GM18868 (cell line): Measurements from ENCODE around the gene FOXP1.

Experiments used
- ATAC-seq: cut with Tn5 transposase; IDR thresholded peaks from one replicate; pipeline ENCODE4 v1.9.1; 2021; ENCODE audit warnings: mild to moderate bottlenecking, moderate library complexity; ENCODE audit not compliant: unreplicated experiment

Gene FOXP1

GRCh38 chr3:71511446-71511845 lies 72.1 kb downstream of the FOXP1 start:
- ATAC-seq: no peak

- ATAC-seq: no peak
Measured at GRCh38 chr3:71511037-71511436, 72.5 kb downstream of the FOXP1 start.

GRCh38 chr3:71510510-71510909 lies 73.0 kb downstream of the FOXP1 start:
- ATAC-seq: no peak

GRCh38 chr3:71509066-71509465 lies 74.5 kb downstream of the FOXP1 start:
- no peak for ATAC-seq

- ATAC-seq: no peak
Measured at GRCh38 chr3:71505767-71506350, 77.7 kb downstream of the FOXP1 start.

GRCh38 chr3:71504250-71505036 lies 79.1 kb downstream of the FOXP1 start:
- ATAC-seq: no peak

- no peak for ATAC-seq
Measured at GRCh38 chr3:71503525-71504249, 79.8 kb downstream of the FOXP1 start.

- ATAC-seq: no peak
Measured at GRCh38 chr3:71502066-71502625, 81.4 kb downstream of the FOXP1 start.

GRCh38 chr3:71500696-71501095 lies 82.8 kb downstream of the FOXP1 start:
- no peak for ATAC-seq

GRCh38 chr3:71499227-71499876 lies 84.2 kb downstream of the FOXP1 start:
- no peak for ATAC-seq

GRCh38 chr3:71498543-71498942 lies 85.0 kb downstream of the FOXP1 start:
- no peak for ATAC-seq

- no peak for ATAC-seq
Measured at GRCh38 chr3:71497971-71498444, 85.5 kb downstream of the FOXP1 start.

- ATAC-seq: no peak
Measured at GRCh38 chr3:71497367-71497897, 86.1 kb downstream of the FOXP1 start.

- no peak for ATAC-seq
Measured at GRCh38 chr3:71495708-71496472, 87.6 kb downstream of the FOXP1 start.

GRCh38 chr3:71494212-71494611 lies 89.3 kb downstream of the FOXP1 start:
- ATAC-seq: no peak

GRCh38 chr3:71492974-71493771 lies 90.4 kb downstream of the FOXP1 start:
- no peak for ATAC-seq

- no peak for ATAC-seq
Measured at GRCh38 chr3:71492566-71492965, 91.0 kb downstream of the FOXP1 start.

- ATAC-seq: no peak
Measured at GRCh38 chr3:71491154-71491752, 92.3 kb downstream of the FOXP1 start.

- no peak for ATAC-seq
Measured at GRCh38 chr3:71490692-71491091, 92.8 kb downstream of the FOXP1 start.
